OCI-LY7 (cell line): ENCODE measurements around the gene USP4. TPM values are rescaled to one million over a fixed set of nuclear protein-coding genes. Genes with fewer than 3 reads are reported as not detected.

Source experiments
- BruUV-seq: library from RNA; stranded (reverse); fragments of 400-500 nt; replicated peaks from 2 replicates; lab custom pipeline; 2021; lab: Mats Ljungman, UMichigan
- CTCF ChIA-PET: fragments of 300-600 bp; sonication (Branson Sonifier 250); formaldehyde crosslinking; loops from one replicate; lab custom pipeline; 2022; ENCODE audit warnings: antibody characterized with exemption; ENCODE audit not compliant: unreplicated experiment; lab: Charles Lee
- POLR2A ChIA-PET: fragments of 300-600 bp; sonication (Branson Sonifier 250); formaldehyde crosslinking; loops from one replicate; lab custom pipeline; 2022; ENCODE audit warnings: antibody characterized with exemption; lab: Charles Lee
- DNase-seq: peaks from one replicate; pipeline ENCODE4 v3.0.0-alpha.2; 2015; ENCODE audit warnings: low spot score
- H2AFZ ChIP-seq: fragments of 200-600 bp; sonication (generic), shearing (Covaris generic); 2 replicates; pipeline ENCODE4 v1.6.1; 2014; ENCODE audit warnings: mild to moderate bottlenecking, antibody characterized with exemption, low read length, moderate library complexity
- H3K27ac ChIP-seq: fragments of 200-600 bp; sonication (generic); 2 replicates; pipeline ENCODE4 v1.5.1; 2014; ENCODE audit warnings: mixed run types, low read depth, mild to moderate bottlenecking, moderate library complexity, low read length, inconsistent platforms; ENCODE audit not compliant: poor library complexity, severe bottlenecking
- H3K36me3 ChIP-seq: fragments of 200-600 bp; sonication (generic); 2 replicates; pipeline ENCODE4 v1.6.1; 2014; ENCODE audit warnings: mild to moderate bottlenecking, antibody characterized with exemption, low read length, moderate library complexity, mixed read lengths; ENCODE audit not compliant: insufficient read depth
- H3K4me1 ChIP-seq: fragments of 200-600 bp; sonication (generic); 2 replicates; pipeline ENCODE4 v1.5.1; 2014; ENCODE audit warnings: mild to moderate bottlenecking, low read length; ENCODE audit not compliant: insufficient read depth, poor library complexity, severe bottlenecking
- H3K4me2 ChIP-seq: fragments of 200-600 bp; sonication (generic); 2 replicates; pipeline ENCODE4 v1.6.1; 2014; ENCODE audit warnings: mild to moderate bottlenecking, low read length
- H3K4me3 ChIP-seq: fragments of 200-600 bp; sonication (generic); 2 replicates; pipeline ENCODE4 v1.5.1; 2014; ENCODE audit warnings: mild to moderate bottlenecking, low read depth, low read length; ENCODE audit not compliant: poor library complexity, severe bottlenecking
- H3K79me2 ChIP-seq: fragments of 200-600 bp; sonication (generic); 2 replicates; pipeline ENCODE4 v1.6.1; 2016; ENCODE audit warnings: low read depth, mild to moderate bottlenecking, low read length, moderate library complexity, mixed read lengths; ENCODE audit not compliant: insufficient read depth
- H3K9me2 ChIP-seq: fragments of 200-600 bp; sonication (generic); 2 replicates; pipeline ENCODE4 v1.6.1; 2016; ENCODE audit warnings: mild to moderate bottlenecking, low read length, mixed read lengths; ENCODE audit not compliant: insufficient read depth
- H3K9me3 ChIP-seq: fragments of 200-600 bp; sonication (generic); 2 replicates; pipeline ENCODE4 v1.6.1; 2014; ENCODE audit warnings: mild to moderate bottlenecking, mixed run types, low read length, mixed read lengths
- H4K20me1 ChIP-seq: fragments of 200-600 bp; sonication (generic); 2 replicates; pipeline ENCODE4 v1.6.1; 2014; ENCODE audit warnings: mild to moderate bottlenecking, antibody characterized with exemption, low read length, moderate library complexity, mixed read lengths; ENCODE audit not compliant: insufficient read depth
- EZH2phosphoT487 ChIP-seq: fragments of 200-600 bp; sonication (generic); IDR thresholded peaks from 2 replicates; pipeline ENCODE4 v1.6.1; 2018; ENCODE audit warnings: low read depth, borderline replicate concordance, mild to moderate bottlenecking, mixed run types, antibody characterized with exemption, low read length, moderate library complexity, mixed read lengths
- intact Hi-C: fragments of 100-400 bp; cut with micrococcal nuclease; formaldehyde crosslinking; loops from one replicate; pipeline ENCODE4 v1.10.0; 2022; ENCODE audit not compliant: unreplicated experiment
- total RNA-seq, 2 experiments: library from RNA; depleted of rRNA in 1 of 2; stranded (reverse); fragments of >200 nt in 1 of 2; shearing (Covaris generic) in 1 of 2; gene quantifications; 2 replicates each; pipeline ENCODE4 v1.2.3, GENCODE V29; 2014 to 2022
- TF ChIP-seq, protein P1 (sequence below): fragments of 200-600 bp; sonication (generic); conservative IDR thresholded peaks from 2 replicates; pipeline ENCODE4 v1.5.1; 2014; ENCODE audit warnings: mild to moderate bottlenecking, antibody characterized with exemption, low read length, moderate library complexity, mixed read lengths

Gene USP4
- total RNA-seq, 2 experiments from 2014 or later: 28.6 to 74.6 TPM

DNA sequence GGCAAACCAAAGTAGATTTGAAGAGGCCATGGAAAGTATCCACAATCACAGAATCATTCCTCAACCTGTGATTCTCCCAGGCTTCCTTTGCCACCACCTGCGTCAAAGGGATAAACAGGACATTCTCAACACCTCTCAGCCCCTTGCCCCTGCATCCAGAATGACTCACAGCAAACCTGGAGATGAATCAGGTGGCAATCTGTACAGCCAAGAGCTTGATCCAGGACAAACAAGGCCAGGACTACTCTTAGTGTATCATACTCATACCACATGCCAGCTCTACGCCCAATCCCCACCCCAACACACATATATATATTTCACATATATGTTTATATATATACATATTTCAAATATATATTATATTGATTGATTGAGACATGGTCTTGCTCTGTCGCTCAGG, 39.3 kb downstream of the USP4 start:
- Histone ChIP-seq H3K9me2 (no peaks in the 10 kb centered on the region), H3K79me2 (no peaks in the 10 kb centered on the region), H3K9me3 (no peaks in the 10 kb centered on the region), H3K4me1 (no peaks in the 10 kb centered on the region), H3K27ac (no peak overlapping the region), H3K4me2 (no peak overlapping the region), H2AFZ (no peak overlapping the region), H3K36me3 (peaks cover 84% of the 10 kb centered on the region), H3K4me3 (no peak overlapping the region), H4K20me1 (no peaks in the 10 kb centered on the region)
- DNase-seq: no peak
- intact Hi-C loops: no loop called here
- BruUV-seq: no TSS peak
- POLR2A ChIA-PET: no interaction called here
- no peak for TF ChIP-seq EZH2phosphoT487
- TF ChIP-seq, protein P1, sequence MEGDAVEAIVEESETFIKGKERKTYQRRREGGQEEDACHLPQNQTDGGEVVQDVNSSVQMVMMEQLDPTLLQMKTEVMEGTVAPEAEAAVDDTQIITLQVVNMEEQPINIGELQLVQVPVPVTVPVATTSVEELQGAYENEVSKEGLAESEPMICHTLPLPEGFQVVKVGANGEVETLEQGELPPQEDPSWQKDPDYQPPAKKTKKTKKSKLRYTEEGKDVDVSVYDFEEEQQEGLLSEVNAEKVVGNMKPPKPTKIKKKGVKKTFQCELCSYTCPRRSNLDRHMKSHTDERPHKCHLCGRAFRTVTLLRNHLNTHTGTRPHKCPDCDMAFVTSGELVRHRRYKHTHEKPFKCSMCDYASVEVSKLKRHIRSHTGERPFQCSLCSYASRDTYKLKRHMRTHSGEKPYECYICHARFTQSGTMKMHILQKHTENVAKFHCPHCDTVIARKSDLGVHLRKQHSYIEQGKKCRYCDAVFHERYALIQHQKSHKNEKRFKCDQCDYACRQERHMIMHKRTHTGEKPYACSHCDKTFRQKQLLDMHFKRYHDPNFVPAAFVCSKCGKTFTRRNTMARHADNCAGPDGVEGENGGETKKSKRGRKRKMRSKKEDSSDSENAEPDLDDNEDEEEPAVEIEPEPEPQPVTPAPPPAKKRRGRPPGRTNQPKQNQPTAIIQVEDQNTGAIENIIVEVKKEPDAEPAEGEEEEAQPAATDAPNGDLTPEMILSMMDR: no peak
- CTCF ChIA-PET: no interaction called here

DNA sequence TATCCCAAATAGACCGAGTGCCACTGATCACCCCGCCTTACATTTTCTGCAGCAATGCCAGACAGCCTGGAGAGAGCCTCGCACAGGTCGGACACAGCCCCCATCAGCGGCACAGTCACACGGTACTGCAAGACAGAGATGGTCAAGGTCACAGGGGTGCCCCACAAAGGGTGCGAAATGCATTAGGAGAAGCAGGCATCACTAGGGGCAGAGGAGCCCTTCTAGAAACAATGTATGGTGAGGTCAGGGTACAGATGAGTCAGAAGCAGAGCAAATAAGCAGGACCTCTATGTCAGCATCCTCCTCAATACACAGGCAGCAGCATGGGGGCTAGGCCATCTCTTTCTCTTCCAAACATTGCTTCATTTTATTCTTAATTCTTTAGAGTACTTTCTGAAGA, 41.3 kb downstream of the USP4 start:
- intact Hi-C loops: no loop called here
- no peaks in the 10 kb centered on the region for H3K79me2 ChIP-seq
- H4K20me1 ChIP-seq: no peaks in the 10 kb centered on the region
- TF ChIP-seq, protein P1: no peak
- no peak for TF ChIP-seq EZH2phosphoT487
- ChIA-PET CTCF (no interaction called here), POLR2A (interaction anchor here (0.6 kb wide), 1 partner anchor 151 kb away, joined by 3 read pairs; no protein-coding TSS in a partner anchor)
- H2AFZ ChIP-seq: no peak overlapping the region
- no peaks in the 10 kb centered on the region for H3K9me3 ChIP-seq
- H3K36me3 ChIP-seq: peaks cover 90% of the 10 kb centered on the region
- no peaks in the 10 kb centered on the region for H3K4me1 ChIP-seq
- no TSS peak for BruUV-seq
- no peak overlapping the region for H3K4me3 ChIP-seq
- no peak overlapping the region for H3K4me2 ChIP-seq
- no peaks in the 10 kb centered on the region for H3K9me2 ChIP-seq
- no peak overlapping the region for H3K27ac ChIP-seq
- no peak for DNase-seq

DNA sequence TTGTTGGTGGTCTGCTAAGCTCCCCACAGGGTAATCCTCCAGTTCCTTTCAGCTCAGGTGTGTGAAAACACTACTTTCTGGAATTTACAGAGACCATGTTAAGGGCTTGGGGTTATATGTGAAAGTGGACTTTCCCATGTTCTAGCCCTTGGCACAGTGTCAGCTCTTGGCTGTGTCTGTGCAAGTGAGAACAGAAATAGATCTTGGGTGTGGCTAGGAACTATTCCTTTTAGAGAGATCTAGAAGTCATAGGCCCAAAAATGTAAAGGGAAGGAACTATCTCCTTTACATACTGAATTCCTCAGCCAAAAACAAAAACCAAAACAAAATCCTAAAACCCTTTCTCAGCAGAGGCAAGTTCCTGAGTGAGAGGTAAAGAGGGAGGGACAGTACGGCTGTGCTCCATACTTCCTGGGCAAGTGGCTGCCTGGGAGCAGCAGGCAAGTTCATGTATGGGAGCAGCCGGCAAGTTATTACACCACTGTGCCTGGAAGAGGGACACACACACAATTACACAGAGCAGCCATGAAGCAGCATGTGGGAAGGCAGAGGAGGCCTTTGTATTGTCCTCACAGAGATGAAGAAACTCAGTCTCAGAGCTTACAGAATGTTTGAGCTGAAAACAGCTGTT, 43.0 kb downstream of the USP4 start:
- H3K36me3 ChIP-seq: peaks cover 92% of the 10 kb centered on the region
- H3K9me2 ChIP-seq: no peaks in the 10 kb centered on the region
- no peaks in the 10 kb centered on the region for H3K79me2 ChIP-seq
- H4K20me1 ChIP-seq: no peaks in the 10 kb centered on the region
- no peak overlapping the region for H3K4me3 ChIP-seq
- ChIA-PET POLR2A (interaction anchor here (1.1 kb wide), 1 partner anchor 12 kb away, joined by 3 read pairs; no protein-coding TSS in a partner anchor), CTCF (no interaction called here)
- no peak for DNase-seq
- no TSS peak for BruUV-seq
- no peak for TF ChIP-seq EZH2phosphoT487
- TF ChIP-seq, protein P1: no peak
- no peak overlapping the region for H3K4me2 ChIP-seq
- no peak overlapping the region for H2AFZ ChIP-seq
- no peaks in the 10 kb centered on the region for H3K4me1 ChIP-seq
- intact Hi-C loops: no loop called here
- no peaks in the 10 kb centered on the region for H3K9me3 ChIP-seq
- no peak overlapping the region for H3K27ac ChIP-seq
